HepG2 (cell line): ENCODE measurements around the gene GH2. TPM values are rescaled to one million over a fixed set of nuclear protein-coding genes. Genes with fewer than 3 reads are reported as not detected.

Source experiments
- MATR3 ChIP-seq: sonication (generic); formaldehyde crosslinking; IDR thresholded peaks from 2 replicates; pipeline ENCODE4 v1.4.0; 2020; ENCODE audit warnings: missing genetic modification reagents
- NCOA2 ChIP-seq: sonication (generic); formaldehyde crosslinking; IDR thresholded peaks from 2 replicates; pipeline ENCODE4 v1.8.0; 2022; ENCODE audit warnings: inconsistent platforms
- RBM39 ChIP-seq: fragments of 200-400 bp; formaldehyde crosslinking; IDR thresholded peaks from one replicate; pipeline ENCODE4 v1.6.1; 2018; ENCODE audit warnings: antibody characterized with exemption, mild to moderate bottlenecking, low read depth, low read length; ENCODE audit not compliant: poor library complexity, severe bottlenecking
- ZFP62 ChIP-seq: sonication (generic); formaldehyde crosslinking; IDR thresholded peaks from 2 replicates; pipeline ENCODE4 v1.4.0; 2020; ENCODE audit warnings: missing genetic modification reagents
- ZNF841 ChIP-seq: sonication (generic); formaldehyde crosslinking; IDR thresholded peaks from 2 replicates; pipeline ENCODE4 v1.8.1; 2023; ENCODE audit warnings: missing genetic modification reagents, borderline replicate concordance
- polyA plus RNA-seq, 8 experiments: library from polyadenylated mRNA; depleted of rRNA in 3 of 8; stranded (reverse) in 7 of 8; unstranded in 1 of 8; fragments of >200 nt; fragmentation: Illumina TruSeq in 4 of 8; extraction: Trizol in 4 of 8; gene quantifications; 2 replicates each; pipeline versions ENCODE4 v1.2.1 to v1.2.3, GENCODE V29; 2011 to 2016; ENCODE audit warnings: low read depth in 4 of 8, missing spikeins in 1 of 8, mixed read lengths in 1 of 8; ENCODE audit not compliant: insufficient read depth in 1 of 8
- total RNA-seq, 5 experiments: library from RNA; depleted of rRNA; stranded (reverse); fragments of >200 nt; fragmentation: Illumina TruSeq; extraction: Trizol; gene quantifications; 2 replicates each; pipeline ENCODE4 v1.2.3, GENCODE V29; 2016; ENCODE audit warnings: low read depth in 1 of 5
- TF ChIP-seq, protein P1 (sequence below): sonication (generic); formaldehyde crosslinking; conservative IDR thresholded peaks from 2 replicates; pipeline ENCODE4 v1.8.0; 2022; ENCODE audit warnings: mild to moderate bottlenecking, moderate library complexity, missing genetic modification reagents
- TF ChIP-seq, protein P2 (sequence below): sonication (generic); formaldehyde crosslinking; conservative IDR thresholded peaks from 2 replicates; pipeline ENCODE4 v1.4.0; 2020; ENCODE audit warnings: missing genetic modification reagents
- TF ChIP-seq, protein P3 (sequence below): sonication (generic); formaldehyde crosslinking; IDR thresholded peaks from 2 replicates; pipeline ENCODE4 v1.4.0; 2020; ENCODE audit warnings: mild to moderate bottlenecking, low read depth, missing genetic modification reagents
- TF ChIP-seq, protein P4 (sequence below): sonication (generic); formaldehyde crosslinking; IDR thresholded peaks from 2 replicates; pipeline ENCODE4 v1.8.0; 2022; ENCODE audit warnings: mild to moderate bottlenecking, missing genetic modification reagents, moderate library complexity
- TF ChIP-seq, protein P5 (sequence below), 2 experiments: sonication (generic) in 1 of 2; formaldehyde crosslinking in 1 of 2; IDR thresholded peaks; 2 replicates each; pipeline versions ENCODE4 v1.4.0 to v1.6.1; 2016 to 2020; ENCODE audit warnings: borderline replicate concordance in 1 of 2, low read depth in 1 of 2, mild to moderate bottlenecking in 1 of 2, missing genetic modification reagents in 1 of 2
- TF ChIP-seq, protein P6 (sequence below): sonication (generic); formaldehyde crosslinking; IDR thresholded peaks from 2 replicates; pipeline ENCODE4 v1.4.0; 2020; ENCODE audit warnings: missing genetic modification reagents, mild to moderate bottlenecking, borderline replicate concordance

Gene GH2
- total and polyA plus RNA-seq, 2 of the 13 experiments (the other 11 are each of a cell fraction or from before 2014, with no cell fraction given), result not detected

DNA sequence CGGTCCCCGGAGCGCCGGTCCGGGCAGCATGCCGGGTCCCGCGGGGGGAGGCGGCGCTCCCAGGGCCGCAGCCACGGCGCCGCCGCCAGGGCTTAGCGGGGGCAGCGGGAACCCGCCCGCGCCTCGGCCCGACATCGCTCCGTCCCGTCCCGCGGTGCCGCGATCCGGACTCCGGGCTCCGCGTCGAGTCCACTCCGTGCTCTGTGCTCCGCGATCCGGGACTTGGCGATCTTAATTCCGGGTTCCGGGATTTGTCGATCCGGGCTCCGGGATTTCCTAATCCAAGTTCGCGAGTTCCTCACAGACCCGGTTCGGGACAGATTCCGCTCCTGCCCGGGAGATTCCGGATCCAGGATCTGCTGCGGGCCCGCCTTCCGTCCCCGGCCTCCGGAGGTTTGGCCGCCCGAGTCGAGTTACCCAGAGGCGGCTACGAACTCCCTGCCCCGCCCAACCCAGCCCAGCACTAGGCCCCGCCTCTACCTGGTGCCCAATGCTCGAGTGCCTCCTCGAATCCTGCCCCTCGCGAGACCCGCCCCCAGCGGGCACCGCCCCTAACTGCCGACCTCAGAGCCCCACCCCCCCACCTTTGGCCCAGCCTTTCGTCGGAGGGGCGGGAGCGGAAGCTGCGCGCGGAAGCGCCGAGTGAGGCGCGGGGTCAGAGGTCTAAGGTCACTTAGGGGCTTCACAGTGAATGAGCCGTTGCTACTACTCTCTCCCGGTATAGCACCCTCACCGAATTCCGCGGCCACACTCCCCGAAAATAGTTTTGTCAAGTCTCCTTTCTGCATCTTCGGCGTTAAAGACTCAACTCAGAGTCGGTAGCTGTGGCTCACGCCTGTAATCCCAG lies 39.0 kb downstream of the GH2 start, which contains the start of gene SMARCD2 (continued):
- TF ChIP-seq ZNF841 (CRISPR knock-in tag) (peak; percentile 87; the same call in 1 of the 2 replicates), NCOA2 (CRISPR knock-in tag) (peak; percentile 83), MATR3 (CRISPR knock-in tag) (no peak), ZFP62 (CRISPR knock-in tag) (peak; percentile 41; the same call in 1 of the 2 replicates), RBM39 (peak; percentile 99)
- TF ChIP-seq, protein P1, sequence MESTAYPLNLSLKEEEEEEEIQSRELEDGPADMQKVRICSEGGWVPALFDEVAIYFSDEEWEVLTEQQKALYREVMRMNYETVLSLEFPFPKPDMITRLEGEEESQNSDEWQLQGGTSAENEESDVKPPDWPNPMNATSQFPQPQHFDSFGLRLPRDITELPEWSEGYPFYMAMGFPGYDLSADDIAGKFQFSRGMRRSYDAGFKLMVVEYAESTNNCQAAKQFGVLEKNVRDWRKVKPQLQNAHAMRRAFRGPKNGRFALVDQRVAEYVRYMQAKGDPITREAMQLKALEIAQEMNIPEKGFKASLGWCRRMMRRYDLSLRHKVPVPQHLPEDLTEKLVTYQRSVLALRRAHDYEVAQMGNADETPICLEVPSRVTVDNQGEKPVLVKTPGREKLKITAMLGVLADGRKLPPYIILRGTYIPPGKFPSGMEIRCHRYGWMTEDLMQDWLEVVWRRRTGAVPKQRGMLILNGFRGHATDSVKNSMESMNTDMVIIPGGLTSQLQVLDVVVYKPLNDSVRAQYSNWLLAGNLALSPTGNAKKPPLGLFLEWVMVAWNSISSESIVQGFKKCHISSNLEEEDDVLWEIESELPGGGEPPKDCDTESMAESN (CRISPR knock-in tag), result peak; percentile 94
- TF ChIP-seq, protein P2, sequence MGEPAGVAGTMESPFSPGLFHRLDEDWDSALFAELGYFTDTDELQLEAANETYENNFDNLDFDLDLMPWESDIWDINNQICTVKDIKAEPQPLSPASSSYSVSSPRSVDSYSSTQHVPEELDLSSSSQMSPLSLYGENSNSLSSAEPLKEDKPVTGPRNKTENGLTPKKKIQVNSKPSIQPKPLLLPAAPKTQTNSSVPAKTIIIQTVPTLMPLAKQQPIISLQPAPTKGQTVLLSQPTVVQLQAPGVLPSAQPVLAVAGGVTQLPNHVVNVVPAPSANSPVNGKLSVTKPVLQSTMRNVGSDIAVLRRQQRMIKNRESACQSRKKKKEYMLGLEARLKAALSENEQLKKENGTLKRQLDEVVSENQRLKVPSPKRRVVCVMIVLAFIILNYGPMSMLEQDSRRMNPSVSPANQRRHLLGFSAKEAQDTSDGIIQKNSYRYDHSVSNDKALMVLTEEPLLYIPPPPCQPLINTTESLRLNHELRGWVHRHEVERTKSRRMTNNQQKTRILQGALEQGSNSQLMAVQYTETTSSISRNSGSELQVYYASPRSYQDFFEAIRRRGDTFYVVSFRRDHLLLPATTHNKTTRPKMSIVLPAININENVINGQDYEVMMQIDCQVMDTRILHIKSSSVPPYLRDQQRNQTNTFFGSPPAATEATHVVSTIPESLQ (CRISPR knock-in tag), result peak; percentile 93; the same call in 1 of the 2 replicates
- TF ChIP-seq, protein P3, sequence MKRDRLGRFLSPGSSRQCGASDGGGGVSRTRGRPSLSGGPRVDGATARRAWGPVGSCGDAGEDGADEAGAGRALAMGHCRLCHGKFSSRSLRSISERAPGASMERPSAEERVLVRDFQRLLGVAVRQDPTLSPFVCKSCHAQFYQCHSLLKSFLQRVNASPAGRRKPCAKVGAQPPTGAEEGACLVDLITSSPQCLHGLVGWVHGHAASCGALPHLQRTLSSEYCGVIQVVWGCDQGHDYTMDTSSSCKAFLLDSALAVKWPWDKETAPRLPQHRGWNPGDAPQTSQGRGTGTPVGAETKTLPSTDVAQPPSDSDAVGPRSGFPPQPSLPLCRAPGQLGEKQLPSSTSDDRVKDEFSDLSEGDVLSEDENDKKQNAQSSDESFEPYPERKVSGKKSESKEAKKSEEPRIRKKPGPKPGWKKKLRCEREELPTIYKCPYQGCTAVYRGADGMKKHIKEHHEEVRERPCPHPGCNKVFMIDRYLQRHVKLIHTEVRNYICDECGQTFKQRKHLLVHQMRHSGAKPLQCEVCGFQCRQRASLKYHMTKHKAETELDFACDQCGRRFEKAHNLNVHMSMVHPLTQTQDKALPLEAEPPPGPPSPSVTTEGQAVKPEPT (CRISPR knock-in tag), result no peak
- TF ChIP-seq, protein P4, sequence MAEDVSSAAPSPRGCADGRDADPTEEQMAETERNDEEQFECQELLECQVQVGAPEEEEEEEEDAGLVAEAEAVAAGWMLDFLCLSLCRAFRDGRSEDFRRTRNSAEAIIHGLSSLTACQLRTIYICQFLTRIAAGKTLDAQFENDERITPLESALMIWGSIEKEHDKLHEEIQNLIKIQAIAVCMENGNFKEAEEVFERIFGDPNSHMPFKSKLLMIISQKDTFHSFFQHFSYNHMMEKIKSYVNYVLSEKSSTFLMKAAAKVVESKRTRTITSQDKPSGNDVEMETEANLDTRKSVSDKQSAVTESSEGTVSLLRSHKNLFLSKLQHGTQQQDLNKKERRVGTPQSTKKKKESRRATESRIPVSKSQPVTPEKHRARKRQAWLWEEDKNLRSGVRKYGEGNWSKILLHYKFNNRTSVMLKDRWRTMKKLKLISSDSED (CRISPR knock-in tag), result no peak
- TF ChIP-seq, protein P5, sequence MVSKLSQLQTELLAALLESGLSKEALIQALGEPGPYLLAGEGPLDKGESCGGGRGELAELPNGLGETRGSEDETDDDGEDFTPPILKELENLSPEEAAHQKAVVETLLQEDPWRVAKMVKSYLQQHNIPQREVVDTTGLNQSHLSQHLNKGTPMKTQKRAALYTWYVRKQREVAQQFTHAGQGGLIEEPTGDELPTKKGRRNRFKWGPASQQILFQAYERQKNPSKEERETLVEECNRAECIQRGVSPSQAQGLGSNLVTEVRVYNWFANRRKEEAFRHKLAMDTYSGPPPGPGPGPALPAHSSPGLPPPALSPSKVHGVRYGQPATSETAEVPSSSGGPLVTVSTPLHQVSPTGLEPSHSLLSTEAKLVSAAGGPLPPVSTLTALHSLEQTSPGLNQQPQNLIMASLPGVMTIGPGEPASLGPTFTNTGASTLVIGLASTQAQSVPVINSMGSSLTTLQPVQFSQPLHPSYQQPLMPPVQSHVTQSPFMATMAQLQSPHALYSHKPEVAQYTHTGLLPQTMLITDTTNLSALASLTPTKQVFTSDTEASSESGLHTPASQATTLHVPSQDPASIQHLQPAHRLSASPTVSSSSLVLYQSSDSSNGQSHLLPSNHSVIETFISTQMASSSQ (IDR thresholded peaks at IDR 0.05; ENCODE audit: low read depth), result peak; percentile 62
- TF ChIP-seq, protein P5 (CRISPR knock-in tag; IDR thresholded peaks at IDR 0.05; ENCODE audit: borderline replicate concordance), result peak; percentile 92
- TF ChIP-seq, protein P6, sequence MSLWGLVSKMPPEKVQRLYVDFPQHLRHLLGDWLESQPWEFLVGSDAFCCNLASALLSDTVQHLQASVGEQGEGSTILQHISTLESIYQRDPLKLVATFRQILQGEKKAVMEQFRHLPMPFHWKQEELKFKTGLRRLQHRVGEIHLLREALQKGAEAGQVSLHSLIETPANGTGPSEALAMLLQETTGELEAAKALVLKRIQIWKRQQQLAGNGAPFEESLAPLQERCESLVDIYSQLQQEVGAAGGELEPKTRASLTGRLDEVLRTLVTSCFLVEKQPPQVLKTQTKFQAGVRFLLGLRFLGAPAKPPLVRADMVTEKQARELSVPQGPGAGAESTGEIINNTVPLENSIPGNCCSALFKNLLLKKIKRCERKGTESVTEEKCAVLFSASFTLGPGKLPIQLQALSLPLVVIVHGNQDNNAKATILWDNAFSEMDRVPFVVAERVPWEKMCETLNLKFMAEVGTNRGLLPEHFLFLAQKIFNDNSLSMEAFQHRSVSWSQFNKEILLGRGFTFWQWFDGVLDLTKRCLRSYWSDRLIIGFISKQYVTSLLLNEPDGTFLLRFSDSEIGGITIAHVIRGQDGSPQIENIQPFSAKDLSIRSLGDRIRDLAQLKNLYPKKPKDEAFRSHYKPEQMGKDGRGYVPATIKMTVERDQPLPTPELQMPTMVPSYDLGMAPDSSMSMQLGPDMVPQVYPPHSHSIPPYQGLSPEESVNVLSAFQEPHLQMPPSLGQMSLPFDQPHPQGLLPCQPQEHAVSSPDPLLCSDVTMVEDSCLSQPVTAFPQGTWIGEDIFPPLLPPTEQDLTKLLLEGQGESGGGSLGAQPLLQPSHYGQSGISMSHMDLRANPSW, result peak; percentile 98; the same call in 1 of the 2 replicates
